ENCODE data around the gene KCNG2.
A peak's percentile ranks its signal among the peaks of the same experiment; 100 is the strongest.
"Not testable (repeated sequence)": the region's sequence is repeated elsewhere in the genome, so short reads cannot be mapped to it uniquely, and the experiment has no call there.

KCNG2 gene, protein sequence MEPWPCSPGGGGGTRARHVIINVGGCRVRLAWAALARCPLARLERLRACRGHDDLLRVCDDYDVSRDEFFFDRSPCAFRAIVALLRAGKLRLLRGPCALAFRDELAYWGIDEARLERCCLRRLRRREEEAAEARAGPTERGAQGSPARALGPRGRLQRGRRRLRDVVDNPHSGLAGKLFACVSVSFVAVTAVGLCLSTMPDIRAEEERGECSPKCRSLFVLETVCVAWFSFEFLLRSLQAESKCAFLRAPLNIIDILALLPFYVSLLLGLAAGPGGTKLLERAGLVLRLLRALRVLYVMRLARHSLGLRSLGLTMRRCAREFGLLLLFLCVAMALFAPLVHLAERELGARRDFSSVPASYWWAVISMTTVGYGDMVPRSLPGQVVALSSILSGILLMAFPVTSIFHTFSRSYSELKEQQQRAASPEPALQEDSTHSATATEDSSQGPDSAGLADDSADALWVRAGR

DNA sequence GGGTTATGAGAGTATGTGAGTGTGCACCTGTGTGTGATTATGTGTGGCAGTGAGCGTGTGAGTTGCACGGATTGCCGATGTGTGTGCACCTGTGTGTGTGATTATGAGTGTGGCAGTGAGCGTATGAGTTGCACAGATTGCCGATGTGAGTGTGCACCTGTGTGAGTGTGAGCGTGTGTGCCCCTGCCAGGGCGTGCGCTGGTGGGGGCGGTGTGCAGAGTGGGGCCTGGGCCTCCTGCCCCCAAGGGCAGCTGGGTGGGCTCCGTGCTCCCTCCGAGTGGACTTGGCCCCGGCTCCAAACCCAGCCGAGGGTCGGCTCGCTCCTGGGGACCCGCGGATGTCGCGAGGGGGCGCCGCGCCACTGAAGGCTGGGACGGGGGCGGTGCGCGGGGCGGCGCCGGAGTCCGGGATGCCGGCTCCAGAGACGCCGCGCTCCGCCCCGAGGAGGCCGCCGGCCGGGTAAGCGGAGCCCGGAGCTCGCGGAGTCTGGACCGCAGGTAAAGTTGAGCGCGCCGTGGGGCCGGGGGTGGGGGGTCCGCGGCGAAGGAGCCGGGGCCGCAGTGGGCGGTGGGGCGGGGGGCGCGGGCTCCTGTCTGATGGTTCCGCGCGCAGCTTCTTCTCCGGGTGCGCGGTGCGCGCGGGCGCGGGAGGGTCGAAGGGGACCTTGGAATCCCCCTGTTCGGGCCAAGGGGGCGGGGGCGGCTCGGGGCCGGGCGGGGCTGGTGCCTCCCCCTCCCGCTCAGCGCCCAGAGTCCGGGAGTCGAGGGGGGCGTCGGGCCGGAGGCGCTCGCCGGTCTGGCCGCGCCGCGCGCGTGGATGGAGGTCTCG lies at the start of gene KCNG2:
Gene KCNG2 (plus strand): TSS at position 421 of the 828 bp plus-strand sequence. CDS start 65,730 bp downstream, outside the sequence.
- DNase-seq (ENCODE audit: low read depth in 2 of 2), result peak; percentile 39 to 53
- TF ChIP-seq, protein P1, sequence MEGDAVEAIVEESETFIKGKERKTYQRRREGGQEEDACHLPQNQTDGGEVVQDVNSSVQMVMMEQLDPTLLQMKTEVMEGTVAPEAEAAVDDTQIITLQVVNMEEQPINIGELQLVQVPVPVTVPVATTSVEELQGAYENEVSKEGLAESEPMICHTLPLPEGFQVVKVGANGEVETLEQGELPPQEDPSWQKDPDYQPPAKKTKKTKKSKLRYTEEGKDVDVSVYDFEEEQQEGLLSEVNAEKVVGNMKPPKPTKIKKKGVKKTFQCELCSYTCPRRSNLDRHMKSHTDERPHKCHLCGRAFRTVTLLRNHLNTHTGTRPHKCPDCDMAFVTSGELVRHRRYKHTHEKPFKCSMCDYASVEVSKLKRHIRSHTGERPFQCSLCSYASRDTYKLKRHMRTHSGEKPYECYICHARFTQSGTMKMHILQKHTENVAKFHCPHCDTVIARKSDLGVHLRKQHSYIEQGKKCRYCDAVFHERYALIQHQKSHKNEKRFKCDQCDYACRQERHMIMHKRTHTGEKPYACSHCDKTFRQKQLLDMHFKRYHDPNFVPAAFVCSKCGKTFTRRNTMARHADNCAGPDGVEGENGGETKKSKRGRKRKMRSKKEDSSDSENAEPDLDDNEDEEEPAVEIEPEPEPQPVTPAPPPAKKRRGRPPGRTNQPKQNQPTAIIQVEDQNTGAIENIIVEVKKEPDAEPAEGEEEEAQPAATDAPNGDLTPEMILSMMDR (IDR thresholded peaks at IDR 0.05; ENCODE audit: low read depth, low read length), result no peak
- peak within 1 kb of the TSS; percentile 58 to 70 for H3K4me3 ChIP-seq (replicated peaks in 1 of 2; ENCODE audit: low read depth in 2 of 2, low read length in 2 of 2)

DNA sequence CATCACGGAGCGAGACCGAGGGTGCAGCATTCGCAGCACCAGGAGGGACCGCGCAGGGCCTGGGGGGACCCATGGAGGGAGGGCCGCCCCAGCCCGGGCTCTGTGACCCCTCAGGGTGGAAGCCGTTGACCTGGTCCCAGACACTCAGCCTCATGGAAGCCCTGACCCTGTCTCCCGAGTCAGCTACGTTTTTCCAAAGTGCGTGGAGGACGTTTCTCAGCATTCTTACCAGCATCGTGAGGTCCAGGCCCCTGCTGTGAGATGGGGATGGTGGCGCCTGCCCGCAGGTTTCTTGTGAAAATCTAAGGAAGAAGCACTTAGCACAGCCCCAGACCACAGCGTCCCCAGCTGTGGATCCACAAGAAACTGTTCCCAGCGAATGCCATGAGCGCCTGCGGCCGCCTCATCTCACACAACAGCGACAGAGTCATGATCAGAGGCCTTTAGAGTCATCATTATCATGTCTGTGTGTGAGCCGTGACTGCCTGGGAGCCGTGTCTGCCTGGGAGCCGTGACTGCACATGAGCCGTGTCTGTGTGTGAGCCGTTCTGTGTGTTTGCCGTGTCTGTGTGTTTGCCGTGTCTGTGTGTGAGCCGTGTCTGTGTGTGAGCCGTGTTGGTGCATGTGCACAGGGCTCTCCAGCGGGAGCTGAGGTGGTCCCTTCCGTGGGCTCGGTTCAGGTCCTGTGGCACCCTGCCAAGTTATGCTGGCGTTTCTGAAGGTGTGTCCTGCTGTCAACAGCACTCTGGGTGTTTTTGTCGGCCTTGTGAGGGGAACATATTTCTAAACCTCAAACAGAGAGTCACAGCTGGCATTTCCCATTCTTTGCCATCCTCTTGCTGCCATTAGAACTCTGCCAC lies 49.2 kb upstream of the KCNG2 start:
- TF ChIP-seq, protein P1 (IDR thresholded peaks at IDR 0.05; ENCODE audit: low read depth, low read length), result no peak
- no peak for DNase-seq (ENCODE audit: low read depth in 2 of 2)
- H3K4me3 ChIP-seq (replicated peaks in 1 of 2; ENCODE audit: low read depth in 2 of 2, low read length in 2 of 2), result no peak overlapping the region

DNA sequence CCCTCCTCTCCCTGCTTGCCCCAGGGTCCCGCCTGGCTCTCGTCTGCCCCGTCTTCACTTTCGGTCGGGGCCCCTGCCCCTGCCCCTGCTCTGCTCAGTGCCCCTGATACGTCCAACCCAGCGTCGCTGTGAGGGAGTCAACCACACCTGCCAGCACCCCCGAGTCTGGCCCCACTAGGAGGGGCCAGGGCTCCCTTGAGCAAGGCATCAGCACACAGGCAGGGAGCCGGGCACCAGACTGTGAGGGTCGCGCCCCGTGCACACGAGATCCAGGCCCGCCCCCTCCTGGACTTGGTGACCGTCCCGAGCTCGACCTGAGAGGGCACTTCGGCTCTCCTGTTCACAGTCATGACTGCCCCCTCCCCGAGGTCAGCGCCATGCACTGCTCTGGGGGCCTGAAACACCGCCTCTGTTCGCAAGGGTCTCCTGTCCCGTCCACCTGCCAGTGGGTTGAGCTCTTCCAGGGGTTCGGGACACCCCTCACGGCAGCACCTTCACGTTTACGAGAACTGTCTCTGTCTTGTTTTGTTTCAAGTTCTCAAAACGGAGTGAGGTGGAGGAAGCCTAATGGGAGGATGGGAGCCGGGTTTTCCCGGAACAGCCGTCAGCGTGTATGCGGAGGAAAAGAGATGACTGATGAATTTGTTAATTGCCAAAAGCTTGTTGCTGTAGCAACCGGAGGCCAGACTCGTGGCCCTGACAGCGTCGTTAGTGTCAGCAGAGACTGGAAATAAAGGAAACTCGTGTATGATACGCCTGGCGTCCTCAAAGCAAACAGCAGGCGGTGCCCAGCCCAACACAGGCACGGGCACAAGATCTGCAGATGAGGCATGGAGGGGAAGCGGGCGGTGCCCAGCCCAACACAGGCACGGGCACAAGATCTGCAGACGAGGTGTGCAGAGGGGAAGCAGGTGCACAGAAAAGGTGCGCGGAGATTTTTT lies 48.2 kb upstream of the KCNG2 start:
- no peak overlapping the region for H3K4me3 ChIP-seq (replicated peaks in 1 of 2; ENCODE audit: low read depth in 2 of 2, low read length in 2 of 2)
- peak in 1 of 2 donors; percentile 64 for DNase-seq (ENCODE audit: low read depth in 2 of 2)
- TF ChIP-seq, protein P1 (IDR thresholded peaks at IDR 0.05; ENCODE audit: low read depth, low read length), result no peak

DNA sequence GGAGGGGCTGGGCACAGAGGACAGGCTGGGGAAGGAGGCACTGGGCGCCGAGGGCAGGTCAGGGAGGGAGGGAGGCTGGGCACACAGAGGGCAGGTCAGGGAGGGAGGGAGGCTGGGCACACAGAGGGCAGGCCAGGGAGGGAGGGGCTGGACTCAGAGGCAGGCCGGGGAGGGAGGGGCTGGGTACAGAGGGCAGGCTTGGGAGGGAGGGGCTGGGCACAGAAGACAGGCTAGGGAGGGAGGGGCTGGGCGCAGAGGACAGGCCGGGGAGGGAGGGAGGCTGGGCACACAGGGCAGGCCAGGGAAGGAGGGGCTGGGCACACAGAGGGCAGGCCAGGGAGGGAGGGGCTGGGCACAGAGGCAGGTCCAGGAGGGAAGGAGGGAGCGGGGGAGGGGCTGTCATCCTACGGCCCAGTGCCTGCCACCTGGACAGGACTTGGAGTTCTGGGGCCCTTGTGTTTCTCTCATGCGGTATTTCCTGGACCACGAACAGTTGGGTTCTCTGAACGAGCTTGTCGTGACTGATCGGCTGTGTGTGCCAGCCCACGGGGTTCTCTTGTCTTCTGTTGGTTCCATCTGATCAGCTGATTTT lies 46.7 kb upstream of the KCNG2 start:
- H3K4me3 ChIP-seq (replicated peaks in 1 of 2; ENCODE audit: low read depth in 2 of 2, low read length in 2 of 2), result no peak overlapping the region
- TF ChIP-seq, protein P1 (IDR thresholded peaks at IDR 0.05; ENCODE audit: low read depth, low read length), result no peak
- no peak for DNase-seq (ENCODE audit: low read depth in 2 of 2)

DNA sequence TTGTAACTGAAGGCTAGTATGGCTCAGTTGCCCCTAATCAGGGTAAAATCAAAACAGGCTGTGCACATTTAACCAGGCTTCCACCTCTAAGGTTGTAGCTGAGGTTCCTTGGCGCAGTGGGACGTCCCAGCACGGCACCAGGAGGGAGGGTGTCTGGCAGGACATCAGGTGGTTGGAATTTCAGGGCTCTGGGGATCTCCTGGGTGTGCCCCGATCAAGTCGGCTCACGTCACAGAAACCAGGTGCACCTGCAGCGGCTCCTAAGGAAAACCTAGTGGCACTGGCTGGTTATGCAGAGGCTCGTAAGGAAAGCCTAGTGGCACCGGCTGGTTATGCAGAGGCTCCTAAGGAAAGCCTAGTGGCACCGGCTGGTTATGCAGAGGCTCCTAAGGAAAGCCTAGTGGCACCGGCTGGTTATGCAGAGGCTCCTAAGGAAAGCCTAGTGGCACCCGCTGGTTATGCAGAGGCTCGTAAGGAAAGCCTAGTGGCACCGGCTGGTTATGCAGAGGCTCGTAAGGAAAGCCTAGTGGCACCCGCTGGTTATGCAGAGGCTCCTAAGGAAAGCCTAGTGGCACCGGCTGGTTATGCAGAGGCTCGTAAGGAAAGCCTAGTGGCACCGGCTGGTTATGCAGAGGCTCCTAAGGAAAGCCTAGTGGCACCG lies 45.7 kb upstream of the KCNG2 start:
- H3K4me3 ChIP-seq (replicated peaks in 1 of 2; ENCODE audit: low read depth in 2 of 2, low read length in 2 of 2), result not testable (repeated sequence)

DNA sequence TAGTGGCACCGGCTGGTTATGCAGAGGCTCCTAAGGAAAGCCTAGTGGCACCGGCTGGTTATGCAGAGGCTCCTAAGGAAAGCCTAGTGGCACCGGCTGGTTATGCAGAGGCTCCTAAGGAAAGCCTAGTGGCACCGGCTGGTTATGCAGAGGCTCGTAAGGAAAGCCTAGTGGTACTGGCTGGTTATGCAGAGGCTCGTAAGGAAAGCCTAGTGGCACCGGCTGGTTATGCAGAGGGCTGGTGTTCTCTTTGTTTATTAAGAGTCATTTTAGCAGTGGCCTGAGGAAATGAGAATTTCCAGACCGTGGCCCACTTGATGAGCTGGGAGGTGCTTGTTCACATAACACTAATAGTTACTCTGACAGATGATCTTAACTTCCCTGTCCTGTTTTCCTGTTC lies 44.8 kb upstream of the KCNG2 start:
- H3K4me3 ChIP-seq (replicated peaks in 1 of 2; ENCODE audit: low read depth in 2 of 2, low read length in 2 of 2); DNase-seq (ENCODE audit: low read depth in 2 of 2): not testable (repeated sequence)

More for the DNA sequence above, 45.7 kb upstream of the KCNG2 start:
- DNase-seq (ENCODE audit: low read depth in 2 of 2), result not testable (repeated sequence)

Measured in cardiac fibroblast (primary cell).